SK-N-SH (cell line): Measurements from ENCODE around the gene LAX1.

Experiments used
- EZH2phosphoT487 ChIP-seq: fragments of 200-600 bp; sonication (generic); IDR thresholded peaks from 2 replicates; pipeline ENCODE4 v1.6.1; 2017; ENCODE audit warnings: low read depth, mixed run types, mild to moderate bottlenecking, antibody characterized with exemption, moderate library complexity, borderline replicate concordance
- GABPA ChIP-seq: IDR thresholded peaks from 2 replicates; pipeline ENCODE4 v1.4.0; 2012; ENCODE audit warnings: low read depth, mild to moderate bottlenecking
- MEF2A ChIP-seq: IDR thresholded peaks from 2 replicates; pipeline ENCODE4 v1.4.0; 2012; ENCODE audit warnings: low read depth, borderline replicate concordance
- NFIC ChIP-seq: IDR thresholded peaks from 2 replicates; pipeline ENCODE4 v1.4.0; 2012; ENCODE audit warnings: borderline replicate concordance
- RAD21 ChIP-seq: IDR thresholded peaks from 2 replicates; pipeline ENCODE4 v1.6.1; 2012; ENCODE audit warnings: mild to moderate bottlenecking, low read length
- SMC3 ChIP-seq: IDR thresholded peaks from 2 replicates; pipeline ENCODE4 v1.6.1; 2012; ENCODE audit warnings: low read depth, low read length, improper control_type of control experiment
- YY1 ChIP-seq: IDR thresholded peaks from 2 replicates; pipeline ENCODE4 v1.4.0; 2012; ENCODE audit warnings: low read depth, mild to moderate bottlenecking
- TF ChIP-seq, protein P1 (sequence below): fragments of 200-600 bp; sonication (generic); IDR thresholded peaks from 2 replicates; pipeline ENCODE4 v1.6.1; 2017; ENCODE audit warnings: antibody characterized with exemption, mild to moderate bottlenecking, moderate library complexity

DNA sequence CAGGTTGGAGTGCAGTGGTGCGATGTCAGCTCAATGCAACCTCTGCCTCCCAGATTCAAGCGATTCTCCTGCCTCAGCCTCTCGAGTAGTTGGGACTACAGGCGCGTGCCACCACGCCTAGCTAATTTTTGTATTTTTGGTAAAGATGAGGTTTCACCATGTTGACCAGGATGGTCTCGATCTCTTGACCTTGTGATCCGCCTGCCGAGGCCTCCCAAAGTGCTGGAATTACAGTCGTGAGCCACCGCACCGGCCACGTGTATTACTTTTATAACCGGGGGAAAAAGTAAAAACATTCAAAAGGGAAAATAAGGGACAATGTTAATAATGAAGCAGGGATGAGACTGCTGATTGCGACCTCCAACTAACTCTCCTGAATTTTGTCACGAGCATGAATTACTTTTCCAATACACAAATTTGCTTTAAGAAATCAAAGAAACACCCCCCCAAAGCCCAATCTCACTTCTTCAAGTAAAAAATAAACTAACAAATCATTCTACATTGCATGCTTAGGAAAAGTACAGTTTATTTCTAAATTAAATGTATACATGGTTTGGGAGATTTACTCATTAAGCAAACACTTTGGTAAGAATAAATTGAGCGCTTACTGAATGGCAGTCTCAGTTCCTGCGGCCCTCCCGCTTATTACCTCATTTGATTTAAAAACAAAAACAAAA is 29.9 kb downstream of the LAX1 start:
- TF ChIP-seq NFIC (no peak), SMC3 (no peak), RAD21 (no peak), GABPA (no peak), EZH2phosphoT487 (no peak), MEF2A (no peak), YY1 (no peak)
- TF ChIP-seq, protein P1, sequence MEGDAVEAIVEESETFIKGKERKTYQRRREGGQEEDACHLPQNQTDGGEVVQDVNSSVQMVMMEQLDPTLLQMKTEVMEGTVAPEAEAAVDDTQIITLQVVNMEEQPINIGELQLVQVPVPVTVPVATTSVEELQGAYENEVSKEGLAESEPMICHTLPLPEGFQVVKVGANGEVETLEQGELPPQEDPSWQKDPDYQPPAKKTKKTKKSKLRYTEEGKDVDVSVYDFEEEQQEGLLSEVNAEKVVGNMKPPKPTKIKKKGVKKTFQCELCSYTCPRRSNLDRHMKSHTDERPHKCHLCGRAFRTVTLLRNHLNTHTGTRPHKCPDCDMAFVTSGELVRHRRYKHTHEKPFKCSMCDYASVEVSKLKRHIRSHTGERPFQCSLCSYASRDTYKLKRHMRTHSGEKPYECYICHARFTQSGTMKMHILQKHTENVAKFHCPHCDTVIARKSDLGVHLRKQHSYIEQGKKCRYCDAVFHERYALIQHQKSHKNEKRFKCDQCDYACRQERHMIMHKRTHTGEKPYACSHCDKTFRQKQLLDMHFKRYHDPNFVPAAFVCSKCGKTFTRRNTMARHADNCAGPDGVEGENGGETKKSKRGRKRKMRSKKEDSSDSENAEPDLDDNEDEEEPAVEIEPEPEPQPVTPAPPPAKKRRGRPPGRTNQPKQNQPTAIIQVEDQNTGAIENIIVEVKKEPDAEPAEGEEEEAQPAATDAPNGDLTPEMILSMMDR, result no peak
